GM12878 (cell line): ENCODE measurements around the gene SLC26A8. TPM values are rescaled to one million over a fixed set of nuclear protein-coding genes. Genes with fewer than 3 reads are reported as not detected.

Experiments
- ATAC-seq: fragments of 200-7000 bp; cut with Tn5 transposase; 3 replicates; pipeline ENCODE4 v1.9.1; 2020; ENCODE audit warnings: mild to moderate bottlenecking, moderate library complexity
- BruUV-seq: library from RNA; stranded (reverse); fragments of 400-500 nt; replicated peaks from 2 replicates; lab custom pipeline; 2021; lab: Mats Ljungman, UMichigan
- CTCF ChIA-PET: fragments of 300-600 bp; sonication (Branson Sonifier 250); formaldehyde crosslinking; extraction: SDS; loops from one replicate; lab custom pipeline; 2021; ENCODE audit warnings: inconsistent platforms; lab: Yijun Ruan, JAX
- POLR2A ChIA-PET: fragments of 350-600 bp; formaldehyde crosslinking; extraction: SDS; loops from one replicate; lab custom pipeline; 2021; ENCODE audit warnings: inconsistent platforms; lab: Charles Lee
- RAD21 ChIA-PET: fragments of 300-600 bp; sonication (Branson Sonifier 250); formaldehyde crosslinking; loops from one replicate; lab custom pipeline; 2023; ENCODE audit warnings: antibody characterized with exemption; ENCODE audit not compliant: unreplicated experiment; lab: Charles Lee
- SMC1A ChIA-PET: fragments of 300-600 bp; sonication (Branson Sonifier 250); formaldehyde crosslinking; loops from one replicate; lab custom pipeline; 2023; ENCODE audit not compliant: unreplicated experiment, uncharacterized antibody; lab: Charles Lee
- DNase-seq: peaks from one replicate; pipeline ENCODE4 v3.0.0-alpha.2; 2011; ENCODE audit warnings: low read depth, low spot score
- FAIRE-seq: peaks from 3 replicates; lab custom pipeline; 2011; peaks lifted over from hg19 to GRCh38; lab: Jason Lieb, UNC
- H2AFZ ChIP-seq: 2 replicates; pipeline ENCODE4 v1.6.0; 2011; ENCODE audit warnings: low read depth, low read length, control low read depth; ENCODE audit not compliant: control insufficient read depth
- H3K27ac ChIP-seq: 2 replicates; pipeline ENCODE4 v1.5.1; 2011; ENCODE audit warnings: control low read depth; ENCODE audit not compliant: control insufficient read depth, insufficient read depth
- H3K27me3 ChIP-seq, 2 experiments: replicated peaks in 1 of 2; 2 replicates each; pipeline versions ENCODE4 v1.6.0 to v1.6.1; 2011; ENCODE audit warnings: low read length in 1 of 2; ENCODE audit not compliant: control insufficient read depth in 2 of 2, insufficient read depth in 2 of 2
- H3K36me3 ChIP-seq, 2 experiments: 2 replicates each; pipeline ENCODE4 v1.5.1; 2011; ENCODE audit warnings: low read length in 1 of 2; ENCODE audit not compliant: control insufficient read depth in 2 of 2, insufficient read depth in 2 of 2
- H3K4me1 ChIP-seq: 2 replicates; pipeline ENCODE4 v1.6.1; 2011; ENCODE audit warnings: mild to moderate bottlenecking, low read length, moderate library complexity, mixed read lengths; ENCODE audit not compliant: control insufficient read depth, insufficient read depth
- H3K4me2 ChIP-seq: 2 replicates; pipeline ENCODE4 v1.6.0; 2011; ENCODE audit warnings: control low read depth; ENCODE audit not compliant: control insufficient read depth, insufficient read depth
- H3K4me3 ChIP-seq: fragments of 200-600 bp; sonication (generic); 2 replicates; pipeline ENCODE4 v1.5.1; 2016
- H3K79me2 ChIP-seq: 2 replicates; pipeline ENCODE4 v1.6.0; 2011; ENCODE audit warnings: low read length; ENCODE audit not compliant: control insufficient read depth, insufficient read depth
- H3K9ac ChIP-seq: 2 replicates; pipeline ENCODE4 v1.8.0; 2011; ENCODE audit warnings: low read length, control low read depth, mixed read lengths; ENCODE audit not compliant: control insufficient read depth, insufficient read depth
- H3K9me3 ChIP-seq: replicated peaks from 3 replicates; pipeline ENCODE4 v1.5.1; 2011; ENCODE audit warnings: mild to moderate bottlenecking, low read length; ENCODE audit not compliant: control insufficient read depth, insufficient read depth
- H4K20me1 ChIP-seq: 2 replicates; pipeline ENCODE4 v1.6.0; 2011; ENCODE audit not compliant: control insufficient read depth, insufficient read depth
- ATF7 ChIP-seq: fragments of 450-650 bp; IDR thresholded peaks from 2 replicates; pipeline ENCODE4 v1.6.1; 2016; ENCODE audit warnings: low read depth, mild to moderate bottlenecking
- CEBPB ChIP-seq, 2 experiments: fragments of 150-350 bp in 1 of 2; IDR thresholded peaks; 2 replicates each; pipeline ENCODE4 v1.6.1; 2012 to 2014; ENCODE audit warnings: low read depth in 2 of 2, low read length in 2 of 2, borderline replicate concordance in 1 of 2, inconsistent platforms in 1 of 2
- CHD1 ChIP-seq: IDR thresholded peaks from 2 replicates; pipeline ENCODE4 v1.6.1; 2012; ENCODE audit warnings: low read depth, low read length, improper control_type of control experiment
- EGR1 ChIP-seq, 2 experiments: IDR thresholded peaks; 1 replicate in 1 of 2; 2 replicates in 1 of 2; pipeline ENCODE4 v1.6.1; 2011 to 2012; ENCODE audit warnings: low read depth in 2 of 2, low read length in 2 of 2, borderline replicate concordance in 1 of 2, mild to moderate bottlenecking in 1 of 2, moderate library complexity in 1 of 2
- HDGF ChIP-seq: fragments of 450-650 bp; IDR thresholded peaks from 2 replicates; pipeline ENCODE4 v1.6.1; 2016; ENCODE audit warnings: antibody characterized with exemption
- IKZF2 ChIP-seq, 2 experiments: fragments of 450-650 bp; IDR thresholded peaks; 2 replicates each; pipeline ENCODE4 v1.6.1; 2017; ENCODE audit warnings: mild to moderate bottlenecking in 2 of 2, moderate library complexity in 2 of 2
- IRF5 ChIP-seq: fragments of 450-650 bp; IDR thresholded peaks from 2 replicates; pipeline ENCODE4 v1.6.1; 2017; ENCODE audit warnings: borderline replicate concordance
- JUND ChIP-seq: IDR thresholded peaks from 2 replicates; pipeline ENCODE4 v1.6.1; 2012; ENCODE audit warnings: low read depth, mild to moderate bottlenecking, low read length, improper control_type of control experiment, moderate library complexity
- NR2C2 ChIP-seq: IDR thresholded peaks from 2 replicates; pipeline ENCODE4 v1.6.1; 2011; ENCODE audit warnings: borderline replicate concordance, low read depth; ENCODE audit not compliant: control insufficient read depth, insufficient read length
- YBX1 ChIP-seq: fragments of 450-650 bp; IDR thresholded peaks from 2 replicates; pipeline ENCODE4 v1.6.1; 2016; ENCODE audit warnings: antibody characterized with exemption
- ZNF622 ChIP-seq: fragments of 450-650 bp; IDR thresholded peaks from 2 replicates; pipeline ENCODE4 v1.6.1; 2017; ENCODE audit warnings: mild to moderate bottlenecking, inconsistent platforms
- WGBS: methylation state at CpG from one replicate; pipeline ENCODE4 v1.1.6; 2016; ENCODE audit warnings: low lambda C conversion rate; ENCODE audit not compliant: insufficient replicate concordance, insufficient coverage; ENCODE audit errors: missing lambda C conversion rate; 5-methylcytosine and 5-hydroxymethylcytosine counted together
- in situ Hi-C: fragments of 300-500 bp; cut with MboI; formaldehyde crosslinking; loops from 9 replicates; pipeline ENCODE4 v1.14.3; 2018; ENCODE audit warnings: mixed read lengths
- intact Hi-C: fragments of 100-400 bp; cut with micrococcal nuclease; formaldehyde crosslinking; loops from one replicate; pipeline ENCODE4 v1.14.2; 2022; ENCODE audit not compliant: unreplicated experiment
- polyA plus RNA-seq, 11 experiments: library from polyadenylated mRNA; depleted of rRNA in 4 of 11; unstranded in 6 of 11; stranded (reverse) in 5 of 11; fragments of >200 nt; fragmentation: Nextera tagmentation in 4 of 11; fragmentation: Illumina TruSeq in 1 of 11; extraction: Ambion mirVana in 4 of 11; extraction: Trizol in 1 of 11; gene quantifications; 1 replicate in 1 of 11; 2 replicates in 10 of 11; pipeline versions ENCODE4 v1.2.1 to v1.2.3, GENCODE V29; 2011 to 2016; ENCODE audit warnings: inconsistent platforms in 2 of 11, missing spikeins in 2 of 11, low read depth in 1 of 11
- total RNA-seq, 4 experiments: library from RNA; depleted of rRNA in 3 of 4; stranded (reverse); fragments of >200 nt in 3 of 4; fragmentation: Illumina TruSeq in 1 of 4; extraction: Trizol in 1 of 4; gene quantifications; 2 replicates each; pipeline versions ENCODE4 v1.2.1 to v1.2.3, GENCODE V29; 2013 to 2021
- TF ChIP-seq, protein P1 (sequence below): fragments of 450-650 bp; formaldehyde crosslinking; IDR thresholded peaks from 2 replicates; pipeline ENCODE4 v1.4.0; 2022; ENCODE audit warnings: mild to moderate bottlenecking, moderate library complexity

The SLC26A8 gene
- total and polyA plus RNA-seq, 10 of the 15 experiments (the other 5 are each of a cell fraction or from before 2014, with no cell fraction given) = 0.09 to 0.95 (median 0.27) TPM; not detected in 2

GRCh38 chr6:35924146-35924545 lies 100.3 kb downstream of the SLC26A8 start:
- no peaks in the 10 kb centered on the region for H3K36me3 ChIP-seq
- no TSS peak for BruUV-seq
- no peaks in the 10 kb centered on the region for H3K9me3 ChIP-seq
- H3K4me3 ChIP-seq = no peak overlapping the region
- in situ Hi-C loops = no loop called here
- no peak for TF ChIP-seq ATF7
- no peak overlapping the region for H2AFZ ChIP-seq
- no peak overlapping the region for H3K9ac ChIP-seq
- ChIA-PET CTCF (interaction anchor here (1.5 kb wide), 1 partner anchor 12 kb away, joined by 6 read pairs; no protein-coding TSS in a partner anchor), POLR2A (interaction anchor here (0.7 to 1.8 kb wide), 3 partner anchors 19 to 855 kb away, joined by 3 to 4 read pairs (median 3); no protein-coding TSS in a partner anchor), RAD21 (no interaction called here), SMC1A (interaction anchor here (1.0 kb wide), 1 partner anchor 19 kb away, joined by 3 read pairs; no protein-coding TSS in a partner anchor)
- H3K27me3 ChIP-seq = no peaks in the 10 kb centered on the region
- 96% methylated on average over 1 of the region's 1 CpG for WGBS
- no peak for DNase-seq
- H3K4me1 ChIP-seq = no peaks in the 10 kb centered on the region
- peaks cover 21% of the 10 kb centered on the region for H3K79me2 ChIP-seq
- H3K27ac ChIP-seq = no peak overlapping the region
- intact Hi-C loops = no loop called here
- no peak overlapping the region for H3K4me2 ChIP-seq
- no peak for FAIRE-seq
- ATAC-seq = no peak
- no peaks in the 10 kb centered on the region for H4K20me1 ChIP-seq

GRCh38 chr6:35922139-35922554 lies 102.3 kb downstream of the SLC26A8 start:
- intact Hi-C loops = no loop called here
- Histone ChIP-seq H3K9me3 (no peaks in the 10 kb centered on the region), H3K79me2 (peaks cover 41% of the 10 kb centered on the region), H3K27me3 (no peaks in the 10 kb centered on the region), H3K27ac (no peak overlapping the region), H3K4me3 (peak overlapping the region; percentile 94), H3K4me1 (no peaks in the 10 kb centered on the region; the same call in 1 of the 2 replicates), H3K9ac (no peak overlapping the region), H3K36me3 (no peaks in the 10 kb centered on the region), H3K4me2 (peak overlapping the region; percentile 36), H2AFZ (no peak overlapping the region), H4K20me1 (no peaks in the 10 kb centered on the region)
- ChIA-PET POLR2A (interaction anchor here (0.8 kb wide), 1 partner anchor 10 kb away, joined by 5 read pairs; no protein-coding TSS in a partner anchor), SMC1A (interaction anchor here (1.1 to 1.6 kb wide), 4 partner anchors 10 to 105 kb away, joined by 3 to 4 read pairs (median 4); partner anchors contain the start of gene MAPK14), CTCF (interaction anchor here (1.3 to 1.4 kb wide), 2 partner anchors 18 to 173 kb away, joined by 3 to 5 read pairs; no protein-coding TSS in a partner anchor), RAD21 (interaction anchor here (1.1 to 2.0 kb wide), 2 partner anchors 55 to 106 kb away, joined by 3 to 6 read pairs; partner anchors contain the start of gene MAPK14)
- 90% methylated on average over 5 of the region's 5 CpGs for WGBS
- DNase-seq = no peak
- ATAC-seq = no peak
- in situ Hi-C loops = no loop called here
- BruUV-seq = no TSS peak
- TF ChIP-seq NR2C2 (no peak), EGR1 (IDR thresholded peaks at IDR 0.05; ENCODE audit: borderline replicate concordance in 1 of 2, low read depth in 2 of 2, low read length in 2 of 2) (no peak), CHD1 (no peak), IKZF2 (IDR thresholded peaks at IDR 0.05) (no peak), YBX1 (no peak), JUND (no peak), CEBPB (IDR thresholded peaks at IDR 0.05; ENCODE audit: borderline replicate concordance in 1 of 2, low read depth in 2 of 2, low read length in 2 of 2) (no peak), ZNF622 (no peak), IRF5 (no peak), HDGF (no peak)
- TF ChIP-seq, protein P1, sequence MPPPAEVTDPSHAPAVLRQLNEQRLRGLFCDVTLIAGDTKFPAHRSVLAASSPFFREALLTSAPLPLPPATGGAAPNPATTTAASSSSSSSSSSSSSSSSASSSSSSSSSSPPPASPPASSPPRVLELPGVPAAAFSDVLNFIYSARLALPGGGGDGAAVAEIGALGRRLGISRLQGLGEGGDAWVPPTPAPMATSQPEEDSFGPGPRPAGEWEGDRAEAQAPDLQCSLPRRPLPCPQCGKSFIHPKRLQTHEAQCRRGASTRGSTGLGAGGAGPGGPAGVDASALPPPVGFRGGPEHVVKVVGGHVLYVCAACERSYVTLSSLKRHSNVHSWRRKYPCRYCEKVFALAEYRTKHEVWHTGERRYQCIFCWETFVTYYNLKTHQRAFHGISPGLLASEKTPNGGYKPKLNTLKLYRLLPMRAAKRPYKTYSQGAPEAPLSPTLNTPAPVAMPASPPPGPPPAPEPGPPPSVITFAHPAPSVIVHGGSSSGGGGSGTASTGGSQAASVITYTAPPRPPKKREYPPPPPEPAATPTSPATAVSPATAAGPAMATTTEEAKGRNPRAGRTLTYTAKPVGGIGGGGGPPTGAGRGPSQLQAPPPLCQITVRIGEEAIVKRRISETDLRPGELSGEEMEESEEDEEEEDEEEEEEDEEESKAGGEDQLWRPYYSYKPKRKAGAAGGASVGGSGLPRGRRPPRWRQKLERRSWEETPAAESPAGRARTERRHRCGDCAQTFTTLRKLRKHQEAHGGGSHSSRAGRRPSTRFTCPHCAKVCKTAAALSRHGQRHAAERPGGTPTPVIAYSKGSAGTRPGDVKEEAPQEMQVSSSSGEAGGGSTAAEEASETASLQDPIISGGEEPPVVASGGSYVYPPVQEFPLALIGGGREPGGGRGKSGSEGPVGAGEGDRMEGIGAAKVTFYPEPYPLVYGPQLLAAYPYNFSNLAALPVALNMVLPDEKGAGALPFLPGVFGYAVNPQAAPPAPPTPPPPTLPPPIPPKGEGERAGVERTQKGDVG (CRISPR knock-in tag) = no peak
- FAIRE-seq = no peak
